Muscle of leg (tissue), 11 donors: ENCODE results near the gene SEPTIN1. TPM values are rescaled to one million over a fixed set of nuclear protein-coding genes. Genes with fewer than 3 reads are reported as not detected.

Source experiments
- DNase-seq: peaks from one replicate; pipeline ENCODE4 v3.0.0; 2013
- H3K27ac ChIP-seq: one replicate; pipeline ENCODE4 v1.5.1; 2013; ENCODE audit warnings: mild to moderate bottlenecking, low read length, control low read depth
- H3K27me3 ChIP-seq: one replicate; pipeline ENCODE4 v1.6.1; 2013; ENCODE audit warnings: low read length; ENCODE audit not compliant: control insufficient read depth, insufficient read depth
- H3K36me3 ChIP-seq: one replicate; pipeline ENCODE4 v1.6.1; 2013; ENCODE audit warnings: low read length; ENCODE audit not compliant: control insufficient read depth, insufficient read depth
- H3K4me1 ChIP-seq: one replicate; pipeline ENCODE4 v1.6.1; 2013; ENCODE audit warnings: low read length; ENCODE audit not compliant: control insufficient read depth, insufficient read depth
- H3K4me3 ChIP-seq: one replicate; pipeline ENCODE4 v1.5.1; 2013; ENCODE audit warnings: low read length, control low read depth
- H3K9me3 ChIP-seq: replicated peaks from 2 replicates; pipeline ENCODE4 v1.6.1; 2013; ENCODE audit warnings: low read depth, low read length; ENCODE audit not compliant: control insufficient read depth
- WGBS: methylation state at CpG from one replicate; pipeline ENCODE4 v1.1.5; 2013; ENCODE audit warnings: missing lambda C conversion rate; ENCODE audit not compliant: insufficient coverage; 5-methylcytosine and 5-hydroxymethylcytosine counted together
- polyA plus RNA-seq, 8 donors: library from polyadenylated mRNA; unstranded; fragments of 120-200 nt; gene quantifications; one replicate each; pipeline versions ENCODE4 v1.2.1 to v1.2.3, GENCODE V29; 2013; ENCODE audit warnings: inconsistent platforms in 1 of 8, low replicate concordance in 1 of 8; ENCODE audit not compliant: insufficient read length in 8 of 8, insufficient read depth in 1 of 8
- total RNA-seq: library from RNA; stranded (reverse); fragments of 120-200 nt; gene quantifications from one replicate; pipeline ENCODE4 v1.2.4, GENCODE V29; 2013

SEPTIN1 gene
- total and polyA plus RNA-seq, 9 donors, result 0.18 to 4.7 (median 2.5) TPM

GRCh38 chr16:30394592-30395154 is 12.3 kb upstream of the SEPTIN1 start:
- H3K27me3 ChIP-seq, result no peaks in the 10 kb centered on the region
- H3K27ac ChIP-seq, result peak overlapping the region; percentile 95
- peaks cover 18% of the 10 kb centered on the region for H3K36me3 ChIP-seq
- peak; percentile 68 for DNase-seq
- H3K9me3 ChIP-seq, result no peaks in the 10 kb centered on the region
- WGBS, result 2% methylated on average over 27 of the region's 31 CpGs
- H3K4me3 ChIP-seq, result peak overlapping the region; percentile 77
- peaks cover 20% of the 10 kb centered on the region for H3K4me1 ChIP-seq

- peak; percentile 94 for DNase-seq
- Histone ChIP-seq H3K9me3 (no peaks in the 10 kb centered on the region), H3K27me3 (no peaks in the 10 kb centered on the region), H3K27ac (peak overlapping the region; percentile 20), H3K4me3 (no peak overlapping the region), H3K36me3 (no peaks in the 10 kb centered on the region), H3K4me1 (peaks cover 21% of the 10 kb centered on the region)
- 26% methylated on average over 2 of the region's 2 CpGs for WGBS
Measured at GRCh38 chr16:30383521-30383920, 1.2 kb upstream of the SEPTIN1 start.

DNA sequence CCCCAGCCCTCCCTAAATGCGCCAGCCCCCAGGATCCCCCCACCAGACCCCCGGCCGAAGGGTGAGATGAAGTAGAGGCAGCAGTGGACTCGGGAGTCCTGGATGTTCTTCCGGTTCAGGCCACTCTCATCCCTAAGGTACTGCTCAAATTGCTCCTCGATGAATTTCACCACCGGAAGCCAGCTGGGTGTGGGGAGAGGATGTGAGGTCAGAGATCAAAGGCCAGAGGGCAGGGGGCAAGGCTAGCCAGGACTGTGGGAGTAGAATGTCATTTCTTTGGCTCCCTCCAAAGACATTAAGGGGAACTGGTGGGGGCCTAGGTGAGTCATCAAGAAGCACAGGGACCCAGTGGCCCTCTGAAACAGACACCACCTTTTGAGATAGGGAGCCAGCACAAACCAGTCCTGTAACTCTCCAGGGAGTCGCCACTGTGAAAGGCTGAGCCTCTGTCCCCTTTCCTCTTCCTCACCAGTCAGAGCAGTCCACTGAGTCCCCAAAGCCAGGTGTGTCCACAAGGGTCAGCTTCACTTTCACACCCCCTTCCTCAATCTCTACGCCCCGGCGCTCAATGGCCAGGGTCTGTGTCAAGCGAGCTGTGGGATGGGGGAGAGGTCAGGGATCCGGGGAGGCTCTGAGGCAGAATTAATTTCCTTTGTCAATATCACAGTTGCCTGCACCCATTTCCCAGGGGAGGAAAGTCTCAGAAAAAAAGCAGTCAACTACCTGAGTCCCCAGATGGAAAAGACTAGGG is 895 bp downstream of the SEPTIN1 start:
- H3K9me3 ChIP-seq, result no peaks in the 10 kb centered on the region
- peaks cover 35% of the 10 kb centered on the region for H3K4me1 ChIP-seq
- DNase-seq, result peak; percentile 49
- peaks cover 9% of the 10 kb centered on the region for H3K36me3 ChIP-seq
- H3K4me3 ChIP-seq, result no peak overlapping the region
- 71% methylated on average over 3 of the region's 13 CpGs for WGBS
- H3K27me3 ChIP-seq, result no peaks in the 10 kb centered on the region
- H3K27ac ChIP-seq, result peak overlapping the region; percentile 35

- Histone ChIP-seq H3K9me3 (no peaks in the 10 kb centered on the region), H3K4me1 (peaks cover 39% of the 10 kb centered on the region), H3K27me3 (no peaks in the 10 kb centered on the region), H3K27ac (peak overlapping the region; percentile 35), H3K36me3 (peaks cover 16% of the 10 kb centered on the region), H3K4me3 (no peak overlapping the region)
- DNase-seq, result peak; percentile 66
- WGBS, result 81% methylated on average over 3 of the region's 6 CpGs
Measured at GRCh38 chr16:30380803-30381208, 1.6 kb downstream of the SEPTIN1 start.

DNA sequence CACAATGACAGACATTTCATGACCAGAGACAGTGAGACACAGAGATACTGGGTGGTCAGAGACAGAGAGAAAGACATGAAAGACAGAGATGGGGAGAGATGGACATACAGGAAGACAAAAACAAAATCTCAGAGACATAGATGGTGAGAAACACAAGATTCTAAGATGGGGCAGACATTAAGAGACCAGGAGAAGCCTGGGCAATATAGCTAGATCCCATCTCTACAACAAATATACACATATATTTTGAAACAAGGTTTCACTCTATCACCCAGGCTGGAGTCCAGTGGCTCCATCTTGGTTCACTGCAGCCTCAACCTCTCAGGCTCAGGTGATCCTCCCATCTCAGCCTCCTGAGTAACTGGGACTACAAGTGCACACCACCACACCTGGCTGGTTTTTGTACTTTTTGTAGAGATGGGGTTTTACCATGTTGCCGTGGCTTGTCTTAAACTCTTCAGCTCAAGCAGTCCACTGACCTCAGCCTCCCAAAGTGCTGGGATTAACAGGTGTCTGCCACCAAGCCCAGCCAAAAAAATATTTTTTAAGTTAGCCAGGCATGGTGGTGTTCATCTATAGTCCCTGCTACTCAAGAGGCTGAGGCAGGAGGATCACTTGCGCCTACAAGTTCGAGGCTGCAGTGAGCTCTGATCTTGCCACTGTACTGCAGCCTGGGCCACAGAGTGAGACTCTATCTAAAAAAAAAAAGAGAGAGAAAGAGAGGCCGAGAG is 2.1 kb downstream of the SEPTIN1 start:
- H3K27me3 ChIP-seq, result no peaks in the 10 kb centered on the region
- peaks cover 18% of the 10 kb centered on the region for H3K36me3 ChIP-seq
- H3K4me1 ChIP-seq, result peaks cover 39% of the 10 kb centered on the region
- H3K27ac ChIP-seq, result no peak overlapping the region
- H3K4me3 ChIP-seq, result no peak overlapping the region
- DNase-seq, result peak; percentile 35
- no peaks in the 10 kb centered on the region for H3K9me3 ChIP-seq
- WGBS, result 76% methylated on average over 3 of the region's 4 CpGs

DNA sequence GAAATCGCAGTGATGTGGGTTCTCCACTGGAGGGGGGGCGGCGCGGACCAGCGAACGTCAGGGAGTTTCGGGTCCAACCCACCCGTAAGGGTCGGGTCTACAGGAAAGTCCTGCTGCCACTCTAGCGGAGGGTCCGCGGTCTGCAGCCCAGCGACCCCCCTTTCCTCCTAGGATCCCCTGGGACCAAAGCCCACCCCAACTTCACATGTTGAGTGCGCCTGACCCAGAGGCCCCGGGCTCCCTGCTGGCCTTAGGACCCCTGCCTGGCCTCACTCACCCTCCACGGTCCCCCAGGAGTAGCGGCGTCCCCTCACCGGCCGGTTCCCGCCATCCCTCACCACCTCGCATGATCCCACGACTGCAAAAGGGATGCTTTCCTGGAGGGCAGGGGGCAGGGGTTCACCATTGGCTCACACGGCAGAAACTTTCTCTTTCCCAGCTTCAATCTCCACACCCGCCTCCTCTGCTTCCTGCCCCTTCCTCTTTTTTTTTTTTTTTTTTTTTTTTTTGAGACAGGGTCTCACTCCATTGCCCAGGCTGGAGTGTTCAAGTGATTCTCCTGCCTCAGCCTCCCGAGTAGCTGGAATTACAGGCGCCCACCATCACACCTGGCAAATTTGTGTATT is 3.1 kb downstream of the SEPTIN1 start:
- Histone ChIP-seq H3K4me3 (peak overlapping the region; percentile 79), H3K9me3 (no peaks in the 10 kb centered on the region), H3K27me3 (no peaks in the 10 kb centered on the region), H3K4me1 (peaks cover 41% of the 10 kb centered on the region), H3K27ac (peak overlapping the region; percentile 99), H3K36me3 (peaks cover 18% of the 10 kb centered on the region)
- 9% methylated on average over 21 of the region's 27 CpGs for WGBS
- peak; percentile 51 for DNase-seq

- H3K4me3 ChIP-seq, result peak overlapping the region; percentile 79
- under 1% methylated on average over 43 of the region's 67 CpGs for WGBS
- H3K9me3 ChIP-seq, result no peaks in the 10 kb centered on the region
- H3K27me3 ChIP-seq, result no peaks in the 10 kb centered on the region
- peak overlapping the region; percentile 99 for H3K27ac ChIP-seq
- peak; percentile 99 for DNase-seq
- peaks cover 18% of the 10 kb centered on the region for H3K36me3 ChIP-seq
- H3K4me1 ChIP-seq, result peaks cover 38% of the 10 kb centered on the region
Measured at GRCh38 chr16:30378236-30379157, 3.9 kb downstream of the SEPTIN1 start.

DNA sequence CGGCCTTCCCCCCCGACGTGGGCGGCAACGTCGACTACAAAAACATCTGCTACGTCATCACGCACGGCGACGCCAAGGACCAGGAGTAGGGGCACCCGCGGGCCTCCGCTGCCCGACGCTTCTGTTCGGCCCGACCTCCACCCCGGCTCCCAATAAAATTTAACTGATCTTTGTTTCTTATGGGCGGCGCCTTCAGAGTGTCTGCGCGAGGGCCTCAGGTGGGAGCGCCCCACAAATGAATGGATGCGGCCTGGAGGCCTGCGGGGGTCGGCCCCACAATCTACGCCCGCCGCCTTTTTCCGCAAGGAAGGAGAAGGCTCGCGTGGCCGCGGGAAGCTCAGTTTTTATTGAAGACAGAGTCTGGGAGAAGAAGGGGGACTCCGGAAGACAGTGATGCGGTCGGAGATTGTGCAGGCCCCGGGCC is 4.5 kb downstream of the SEPTIN1 start:
- Histone ChIP-seq H3K27ac (peak overlapping the region; percentile 99), H3K4me3 (peak overlapping the region; percentile 79), H3K27me3 (no peaks in the 10 kb centered on the region), H3K36me3 (peaks cover 18% of the 10 kb centered on the region), H3K4me1 (peaks cover 39% of the 10 kb centered on the region), H3K9me3 (no peaks in the 10 kb centered on the region)
- WGBS, result 0% methylated on average over 31 of the region's 39 CpGs
- DNase-seq, result peak; percentile 96

DNA sequence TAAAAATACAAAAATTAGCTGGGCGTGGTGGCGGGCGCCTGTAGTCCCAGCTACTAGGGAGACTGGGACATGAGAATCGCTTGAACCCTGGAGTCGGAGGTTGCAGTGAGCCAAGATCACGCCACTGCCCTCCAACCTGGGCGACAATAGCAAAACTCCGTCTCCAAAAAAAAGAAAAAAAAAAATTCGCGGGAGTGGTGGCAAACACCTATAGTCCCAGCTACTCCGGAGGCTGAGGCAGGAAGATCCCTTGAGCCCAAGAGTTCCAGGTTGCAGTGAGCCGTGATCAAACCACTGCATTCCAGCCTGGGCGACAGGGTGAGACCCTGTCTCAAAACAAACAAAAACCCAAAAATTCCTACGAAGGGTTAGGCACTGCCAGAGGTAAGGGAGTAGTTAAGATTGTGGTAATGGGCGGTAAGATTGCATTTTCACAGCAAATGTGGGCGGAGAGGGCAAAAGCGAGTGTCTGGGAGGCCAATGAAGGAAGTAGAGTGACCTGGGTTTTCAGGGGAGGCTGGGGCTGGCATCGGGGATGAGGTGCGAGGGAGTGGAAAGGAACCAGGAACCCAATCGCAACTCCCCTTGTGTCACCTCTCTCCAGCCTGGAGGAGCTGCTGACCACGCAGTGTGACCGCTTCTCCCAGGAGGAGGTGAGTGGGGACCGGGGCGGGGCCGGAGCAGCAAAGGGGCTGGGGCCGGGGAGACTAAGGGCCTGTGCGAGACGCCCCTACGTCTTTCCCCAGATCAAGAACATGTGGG is 5.1 kb downstream of the SEPTIN1 start:
- H3K4me1 ChIP-seq, result peaks cover 45% of the 10 kb centered on the region
- H3K27me3 ChIP-seq, result no peaks in the 10 kb centered on the region
- H3K27ac ChIP-seq, result peak overlapping the region; percentile 99
- H3K4me3 ChIP-seq, result peak overlapping the region; percentile 79
- 49% methylated on average over 17 of the region's 29 CpGs for whole genome bisulfite sequencing
- H3K9me3 ChIP-seq, result no peaks in the 10 kb centered on the region
- peaks cover 18% of the 10 kb centered on the region for H3K36me3 ChIP-seq
- DNase-seq, result no peak
